ENCODE results near the gene ASTN1. TPM values are rescaled to one million over a fixed set of nuclear protein-coding genes. Genes with fewer than 3 reads are reported as not detected.
A peak's percentile ranks its signal among the peaks of the same experiment; 100 is the strongest.

ASTN1 gene
- total and polyA plus RNA-seq, 9 of the 15 experiments (the other 6 are each of a cell fraction or from before 2014, with no cell fraction given) = 0.05 to 0.22 (median 0.18) TPM

GRCh38 chr1:177142010-177142409 lies 22.5 kb downstream of the ASTN1 start:
- Histone ChIP-seq H3K27me3 (ENCODE audit: control insufficient read depth in 2 of 2, insufficient read depth in 2 of 2, low read length in 2 of 2) (no peaks in the 10 kb centered on the region; a peak in 1 of 5 replicates), H3K9ac (ENCODE audit: insufficient read depth in 1 of 2, low read depth in 2 of 2, low read length in 2 of 2) (no peak overlapping the region), H3K79me2 (ENCODE audit: control insufficient read depth, insufficient read depth, low read length) (no peaks in the 10 kb centered on the region), H3K27ac (ENCODE audit: extremely low read depth, low read depth, low read length) (no peak overlapping the region), H3K4me3 (no peak overlapping the region), H3K9me1 (ENCODE audit: control insufficient read depth, insufficient read depth, low read length) (no peaks in the 10 kb centered on the region), H3K9me3 (replicated peaks; ENCODE audit: control insufficient read depth, insufficient read depth, low read depth, low read length) (no peaks in the 10 kb centered on the region), H4K20me1 (replicated peaks; ENCODE audit: control insufficient read depth, insufficient read depth, low read length) (no peaks in the 10 kb centered on the region), H3K36me3 (ENCODE audit: control insufficient read depth, insufficient read depth, low read length) (no peaks in the 10 kb centered on the region), H3K4me2 (ENCODE audit: insufficient read depth, low read length) (no peak overlapping the region), H3K4me1 (replicated peaks in 1 of 2; ENCODE audit: control insufficient read depth in 2 of 2, insufficient read depth in 2 of 2, low read length in 2 of 2) (no peaks in the 10 kb centered on the region), H2AFZ (ENCODE audit: low read depth, low read length) (no peak overlapping the region)
- FAIRE-seq (no peak), ATAC-seq (no peak), DNase-seq (ENCODE audit: extremely low read depth in 1 of 4, low spot score in 3 of 4) (no peak)
- CTCF ChIA-PET (ENCODE audit: low intra/inter-chr PET ratio) = no interaction called here
- intact Hi-C loops (cut with micrococcal nuclease) (no loop called here), in situ Hi-C loops (cut with MboI) (no loop called here)
- BruUV-seq (replicated peaks) = no TSS peak
- 0% methylated on average over 1 of the region's 1 CpG for WGBS (ENCODE audit: insufficient coverage, low coverage, missing lambda C conversion rate)
- POLR2A ChIA-PET = no interaction called here
- TF ChIP-seq ZNF507 (tag; conservative IDR thresholded peaks at IDR 0.05) (no peak), CGGBP1 (CRISPR knock-in tag; IDR thresholded peaks at IDR 0.05) (no peak), ESRRB (CRISPR knock-in tag; IDR thresholded peaks at IDR 0.05; ENCODE audit: borderline replicate concordance) (no peak), ZBTB1 (CRISPR knock-in tag; IDR thresholded peaks at IDR 0.05; ENCODE audit: borderline replicate concordance, low read depth) (no peak), NR3C1 (CRISPR knock-in tag; IDR thresholded peaks at IDR 0.05) (no peak), BMI1 (IDR thresholded peaks at IDR 0.05; ENCODE audit: low read length) (no peak), ZNF143 (CRISPR knock-in tag; IDR thresholded peaks at IDR 0.05) (no peak), HDAC1 (IDR thresholded peaks at IDR 0.05) (no peak), MTA3 (IDR thresholded peaks at IDR 0.05; ENCODE audit: borderline replicate concordance) (no peak), SMAD2 (IDR thresholded peaks at IDR 0.05; ENCODE audit: low read depth, low read length) (no peak), MAFK (IDR thresholded peaks at IDR 0.05; ENCODE audit: low read length) (peak; percentile 74), PYGO2 (tag; IDR thresholded peaks at IDR 0.05) (no peak), NUFIP1 (IDR thresholded peaks at IDR 0.05; ENCODE audit: partially characterized antibody) (no peak), ZNF644 (tag; IDR thresholded peaks at IDR 0.05; ENCODE audit: low read depth) (no peak), RBFOX2 (IDR thresholded peaks at IDR 0.05; ENCODE audit: low read depth, low read length) (no peak), HNRNPLL (IDR thresholded peaks at IDR 0.05; ENCODE audit: low read depth, low read length, poor library complexity, severe bottlenecking) (no peak), ILK (tag; IDR thresholded peaks at IDR 0.05; ENCODE audit: borderline replicate concordance, low read depth) (no peak), C11orf30 (IDR thresholded peaks at IDR 0.05; ENCODE audit: low read depth) (peak; percentile 32; the same call in 1 of the 2 replicates), ZNF316 (IDR thresholded peaks at IDR 0.05) (peak; percentile 76), ZC3H11A (IDR thresholded peaks at IDR 0.05; ENCODE audit: low read depth, low read length) (no peak), MAFF (IDR thresholded peaks at IDR 0.05; ENCODE audit: low read length) (peak; percentile 78), ZNF639 (CRISPR knock-in tag; conservative IDR thresholded peaks at IDR 0.05 in 1 of 2, IDR thresholded peaks at IDR 0.05 in 1 of 2) (no peak), RFX1 (IDR thresholded peaks at IDR 0.05) (no peak), NR4A1 (CRISPR knock-in tag; IDR thresholded peaks at IDR 0.05) (no peak), NR4A1 (tag; IDR thresholded peaks at IDR 0.05) (no peak)

Measured in K562 (cell line).